Measurements from ENCODE around the gene CST1. TPM values are rescaled to one million over a fixed set of nuclear protein-coding genes. Genes with fewer than 3 reads are reported as not detected.

The CST1 gene
- total RNA-seq, 1 donor from 2014 or later: not detected

DNA sequence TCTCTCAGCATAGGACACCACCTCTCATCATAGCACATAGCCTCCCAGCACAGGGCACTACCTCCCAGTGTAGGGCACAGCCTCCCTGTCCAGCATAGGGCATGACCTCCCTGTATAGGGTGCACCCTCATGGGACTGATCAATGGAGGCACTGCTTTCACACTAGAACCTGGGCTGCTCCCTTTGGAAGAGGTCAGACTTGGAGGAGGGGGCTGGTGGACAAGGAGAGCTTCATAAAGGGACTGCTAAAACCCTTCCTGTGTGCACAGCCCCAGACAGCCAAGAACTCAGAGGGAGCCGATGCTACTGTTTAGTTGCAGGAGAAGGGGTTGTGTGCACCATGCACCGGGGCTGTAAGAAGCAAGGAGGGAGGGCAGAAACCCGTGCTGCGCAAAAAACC lies 40.0 kb downstream of the CST1 start:
- no peak for DNase-seq (ENCODE audit: low read depth in 2 of 2)

DNA sequence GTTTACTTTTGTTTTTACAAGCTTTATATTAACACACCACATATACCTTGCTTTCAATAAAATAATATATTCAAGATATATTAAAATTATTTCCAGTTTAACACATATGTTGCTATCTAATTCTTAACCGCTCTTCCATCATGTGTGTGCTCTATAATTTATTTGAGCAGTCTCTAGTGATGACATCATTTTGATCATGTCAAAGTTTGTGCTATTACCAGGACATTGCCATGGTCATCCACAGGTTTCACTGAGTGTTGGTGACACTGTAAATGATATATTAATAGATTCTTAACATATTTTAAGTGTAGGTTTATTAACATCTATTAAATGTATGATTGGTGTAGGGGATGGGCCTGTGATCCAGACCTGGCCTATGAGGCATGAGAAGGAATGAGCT lies 44.8 kb downstream of the CST1 start:
- DNase-seq (ENCODE audit: low read depth in 2 of 2): no peak

DNA sequence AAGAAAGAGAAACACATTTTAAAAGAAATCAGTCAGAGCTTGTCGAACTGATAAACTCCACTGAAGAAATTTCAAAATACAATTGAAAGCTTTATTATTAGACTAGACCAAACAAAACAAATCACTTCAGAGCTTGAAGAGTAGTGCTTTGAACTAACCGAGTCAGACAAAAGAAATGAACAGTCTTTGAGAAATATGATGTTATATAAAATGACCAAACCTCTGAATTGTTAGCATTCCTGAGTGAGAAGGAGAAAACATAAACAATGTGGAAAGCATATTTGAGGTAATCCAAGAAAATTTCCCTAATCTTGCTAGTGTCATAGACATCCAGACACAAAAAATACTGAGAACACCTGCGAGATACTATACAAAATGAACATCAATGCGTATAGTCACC lies 48.7 kb downstream of the CST1 start:
- no peak for DNase-seq (ENCODE audit: low read depth in 2 of 2)

DNA sequence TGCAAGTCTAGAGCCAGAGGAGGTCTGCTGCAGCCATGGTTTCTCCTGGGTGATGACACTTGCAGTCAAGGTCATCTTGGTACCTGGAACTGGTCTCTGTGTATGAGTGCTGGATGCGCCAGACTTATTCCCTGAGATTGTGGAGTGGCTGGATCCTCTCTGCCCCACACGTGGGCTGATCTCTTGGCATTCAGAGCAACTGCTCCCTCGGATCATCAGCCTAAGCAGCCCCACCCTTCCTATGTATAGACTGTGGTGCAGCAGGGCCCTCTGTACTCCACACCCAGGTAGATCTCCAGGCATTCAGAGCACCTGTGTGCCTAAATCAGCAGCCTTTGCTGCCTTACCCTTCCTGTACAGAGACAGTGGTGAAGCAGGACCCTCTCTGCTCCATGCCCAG lies 49.8 kb downstream of the CST1 start:
- DNase-seq (ENCODE audit: low read depth in 2 of 2): no peak

DNA sequence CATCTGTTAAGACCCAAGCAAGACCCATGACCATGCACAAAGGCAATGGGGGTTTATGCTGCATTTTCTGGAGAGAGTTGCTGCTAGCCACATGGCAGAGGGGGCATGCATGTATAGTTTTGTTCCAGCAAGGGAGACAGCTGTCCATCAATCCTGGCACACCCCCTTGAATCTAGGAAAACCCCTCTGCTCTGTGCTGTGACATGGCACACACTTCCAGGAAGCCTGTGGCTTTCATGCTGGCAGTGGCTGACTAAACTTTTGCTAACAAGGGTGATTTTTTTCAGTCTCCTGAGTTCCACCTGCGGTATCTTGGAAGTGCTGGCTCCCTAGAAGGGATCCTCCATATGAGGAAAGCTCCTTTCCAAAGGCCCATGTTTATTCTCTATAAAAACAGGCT lies 52.8 kb downstream of the CST1 start:
- no peak for DNase-seq (ENCODE audit: low read depth in 2 of 2)

Other genes starting within 250 kb of the CST1 start
- not detected in 2 replicates for gene CST9L, start 182.5 kb downstream of the CST1 start, total RNA-seq
- gene CST9, start 145.0 kb downstream of the CST1 start, total RNA-seq: under 0.01 TPM in 1 of 2 replicates, not detected in the other
- gene CST3, start 113.0 kb downstream of the CST1 start, total RNA-seq: 88.5 and 164 TPM in 2 replicates
- not detected in 2 replicates for gene CST4, start 61.9 kb downstream of the CST1 start, total RNA-seq
- gene CST2, start 75.8 kb upstream of the CST1 start, total RNA-seq: not detected in 2 replicates
- gene CST5, start 128.8 kb upstream of the CST1 start, total RNA-seq: not detected in 2 replicates
- not detected in 2 replicates for gene GGTLC1, start 237.8 kb upstream of the CST1 start, total RNA-seq

All from lung microvascular endothelial cell (primary cell).